ENCODE data around the gene KDM2A.

DNA sequence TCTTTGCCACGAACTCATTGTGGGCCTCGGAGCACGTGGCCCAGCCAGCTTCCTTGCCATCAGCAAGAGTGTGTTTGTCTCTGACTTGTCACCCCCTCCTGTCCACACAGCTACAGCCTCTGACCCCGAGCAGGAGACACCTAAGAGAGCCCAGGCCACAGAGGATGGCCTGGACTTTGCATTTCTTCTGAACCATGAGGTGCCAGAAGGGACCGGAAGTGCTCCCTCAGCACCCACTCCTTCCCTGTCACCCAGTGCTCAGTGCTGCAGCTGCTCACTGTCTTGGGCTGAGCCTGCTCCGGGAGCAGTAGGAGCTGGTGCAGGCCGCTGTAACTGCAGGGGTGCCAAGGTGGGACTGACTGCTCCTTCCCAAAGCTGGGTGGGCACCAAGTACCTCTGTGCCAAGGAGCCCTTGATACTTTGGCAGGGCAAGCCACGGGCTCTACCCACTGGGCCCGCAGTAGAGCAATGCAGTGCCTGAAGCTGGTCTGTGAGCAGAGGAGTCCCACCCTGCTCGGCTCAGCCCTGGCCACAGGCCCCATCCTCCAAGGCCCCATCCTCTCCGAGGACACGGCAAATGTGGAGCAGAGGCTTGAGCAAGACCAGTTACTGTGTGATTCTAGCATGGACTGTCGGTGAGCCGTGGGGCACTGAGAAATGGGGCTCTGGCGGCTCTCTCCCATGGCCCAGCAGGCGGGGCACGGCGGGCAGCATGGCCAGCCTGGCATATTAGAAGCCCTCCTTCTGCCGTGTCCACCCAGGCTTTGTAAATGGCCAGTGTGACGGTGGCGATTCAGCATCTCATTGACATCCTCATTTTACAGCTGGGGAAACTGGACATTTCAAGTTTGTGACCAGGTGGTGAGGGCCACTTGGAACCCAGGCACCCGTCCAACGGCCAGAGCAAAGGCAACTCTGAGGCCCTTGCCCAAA is 153.5 kb downstream of the KDM2A start:
- TF ChIP-seq POLR2A (IDR thresholded peaks at IDR 0.05; ENCODE audit: low read depth, low read length) (no peak), SPI1 (IDR thresholded peaks at IDR 0.05; ENCODE audit: low read depth, low read length) (0 out of 2 replicates have a peak, but pooled peaks have one; percentile 12), POLR2AphosphoS5 (IDR thresholded peaks at IDR 0.05; ENCODE audit: low read depth, low read length) (no peak), TAF1 (IDR thresholded peaks at IDR 0.05; ENCODE audit: low read depth, low read length) (no peak)
